ENCODE measurements around the gene ADGRG1.
"Not testable (repeated sequence)": the region's sequence is repeated elsewhere in the genome, so short reads cannot be mapped to it uniquely, and the experiment has no call there.

ADGRG1 gene

GRCh38 chr16:57669476-57670162 is 41.2 kb downstream of the ADGRG1 start:
- no peak for DNase-seq

- DNase-seq, result no peak
These were observed 41.8 kb downstream of the ADGRG1 start for GRCh38 chr16:57670196-57670595.

DNA sequence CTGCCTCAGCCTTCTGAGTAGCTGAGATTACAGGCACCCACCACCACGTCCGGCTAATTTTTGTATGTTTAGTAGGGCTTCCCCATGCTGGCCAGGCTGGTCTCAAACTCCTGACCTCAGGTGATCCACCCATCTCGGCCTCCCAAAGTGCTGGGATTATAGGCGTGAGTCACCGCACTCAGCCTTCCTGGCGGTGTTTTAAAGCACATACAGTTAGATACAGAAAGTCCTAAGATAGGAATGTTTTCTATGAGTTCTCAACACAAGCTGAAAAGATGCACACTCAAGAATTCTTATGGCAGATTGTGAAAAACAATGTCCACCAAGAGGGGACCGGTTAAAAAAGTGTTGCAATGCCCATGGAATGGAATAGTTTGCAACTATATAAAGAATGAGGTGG is 43.0 kb downstream of the ADGRG1 start:
- DNase-seq, result not testable (repeated sequence)

GRCh38 chr16:57672416-57672815 is 44.0 kb downstream of the ADGRG1 start:
- DNase-seq, result no peak

DNA sequence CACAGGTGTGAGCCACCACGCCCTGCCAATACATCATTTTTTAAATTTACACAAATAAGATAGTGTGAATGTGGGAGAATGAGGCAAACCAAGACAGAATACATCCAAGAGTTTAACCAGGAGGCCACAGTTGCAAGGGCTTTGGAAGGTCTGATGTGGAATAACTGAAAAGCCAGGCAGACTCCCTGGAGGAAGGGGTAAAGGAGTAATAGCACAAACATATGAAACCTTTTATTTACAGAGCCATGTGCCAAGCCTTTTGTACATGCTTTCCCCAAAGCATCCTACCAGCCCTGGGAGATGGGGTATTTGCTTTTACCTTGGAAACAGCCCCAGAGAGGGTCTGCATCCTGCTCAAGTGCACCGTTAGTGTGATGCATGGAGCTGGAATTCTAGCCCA is 44.4 kb downstream of the ADGRG1 start:
- DNase-seq, result no peak

- DNase-seq, result no peak
These were observed 47.5 kb downstream of the ADGRG1 start for GRCh38 chr16:57675741-57676551.

GRCh38 chr16:57676553-57677085 is 48.2 kb downstream of the ADGRG1 start:
- no peak for DNase-seq

- no peak for DNase-seq
These were observed 49.4 kb downstream of the ADGRG1 start for GRCh38 chr16:57677622-57678369.

- DNase-seq, result no peak
These were observed 50.6 kb downstream of the ADGRG1 start for GRCh38 chr16:57679016-57679415.

- DNase-seq, result no peak
These were observed 51.5 kb downstream of the ADGRG1 start for GRCh38 chr16:57679767-57680482.

- DNase-seq, result no peak
These were observed 52.5 kb downstream of the ADGRG1 start for GRCh38 chr16:57680842-57681375.

DNA sequence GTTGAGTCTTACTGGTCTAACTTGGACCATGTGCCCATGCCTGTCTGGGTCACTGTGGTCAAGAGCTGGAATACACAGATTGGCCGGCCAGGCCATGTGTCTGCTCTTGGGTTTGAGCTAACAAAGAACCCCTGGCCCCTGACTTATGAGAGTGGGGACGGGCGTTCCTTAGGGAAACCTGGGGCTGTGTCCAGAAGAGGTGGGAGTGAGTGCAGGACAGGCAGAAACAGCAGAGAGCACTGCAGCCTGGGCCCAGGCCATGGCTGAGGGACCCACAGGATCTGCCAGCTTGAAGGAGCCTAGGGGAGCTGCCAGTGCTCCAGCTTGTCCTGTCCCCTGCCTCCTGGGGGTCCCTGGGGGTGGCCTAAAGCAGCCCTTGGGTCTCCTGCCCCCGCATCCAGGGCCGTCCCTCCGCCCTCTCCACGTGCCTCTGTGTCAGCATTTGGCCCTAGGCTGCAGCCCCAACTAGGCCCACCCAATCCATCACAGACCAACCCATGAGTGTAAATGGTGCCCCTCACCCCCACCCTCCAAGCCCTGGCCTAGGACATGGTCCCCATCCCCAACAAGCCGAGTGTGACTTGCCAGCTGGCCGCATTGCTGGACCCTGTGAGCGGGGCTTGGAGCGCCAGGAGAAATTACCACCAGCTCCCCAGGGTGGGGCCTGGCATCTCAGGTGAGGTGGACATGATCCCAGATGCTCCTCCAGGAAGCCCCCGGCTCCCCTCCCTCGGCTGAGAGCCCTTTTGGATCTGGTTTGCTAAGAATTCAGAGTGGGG is 53.7 kb downstream of the ADGRG1 start:
- DNase-seq, result no peak

DNA sequence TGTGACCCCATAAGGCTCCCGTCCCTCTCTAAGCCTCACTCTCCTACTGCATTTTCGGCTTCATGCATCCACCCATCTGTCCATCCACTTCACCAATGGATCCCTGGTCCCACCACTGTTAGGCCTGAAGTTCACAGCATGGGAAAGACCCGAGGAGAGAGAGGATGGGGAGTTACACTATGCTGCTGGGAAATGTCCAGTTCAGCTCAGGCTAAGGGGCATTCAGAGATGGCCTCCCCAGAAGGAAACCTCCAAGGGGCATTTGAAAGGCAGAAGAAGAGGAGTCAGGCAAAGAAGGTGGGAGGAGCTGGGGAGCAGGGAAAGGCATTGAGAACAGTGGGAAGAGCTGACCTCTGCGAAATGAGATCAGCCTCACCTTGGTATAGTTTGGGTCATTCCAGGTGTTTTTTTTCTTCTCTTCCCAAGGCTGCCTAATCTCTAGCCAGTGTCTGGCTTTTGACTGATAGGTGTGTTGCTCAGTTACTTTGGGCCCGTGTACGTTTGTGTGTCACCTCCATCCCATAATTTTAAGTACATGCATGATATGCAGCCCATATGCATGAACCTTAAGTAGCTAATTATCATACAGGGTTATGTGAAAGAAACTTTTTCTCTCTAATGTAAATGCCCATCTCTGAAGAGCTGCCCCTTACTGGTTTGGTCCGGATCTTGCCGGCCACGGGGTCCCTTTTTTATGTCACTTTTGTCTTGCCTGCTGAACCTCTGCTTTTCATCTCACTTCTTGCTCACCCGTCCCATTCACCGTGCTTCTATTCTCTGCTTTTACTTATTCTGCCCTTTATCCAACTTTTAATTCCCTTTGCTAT is 54.6 kb downstream of the ADGRG1 start:
- DNase-seq, result no peak

DNA sequence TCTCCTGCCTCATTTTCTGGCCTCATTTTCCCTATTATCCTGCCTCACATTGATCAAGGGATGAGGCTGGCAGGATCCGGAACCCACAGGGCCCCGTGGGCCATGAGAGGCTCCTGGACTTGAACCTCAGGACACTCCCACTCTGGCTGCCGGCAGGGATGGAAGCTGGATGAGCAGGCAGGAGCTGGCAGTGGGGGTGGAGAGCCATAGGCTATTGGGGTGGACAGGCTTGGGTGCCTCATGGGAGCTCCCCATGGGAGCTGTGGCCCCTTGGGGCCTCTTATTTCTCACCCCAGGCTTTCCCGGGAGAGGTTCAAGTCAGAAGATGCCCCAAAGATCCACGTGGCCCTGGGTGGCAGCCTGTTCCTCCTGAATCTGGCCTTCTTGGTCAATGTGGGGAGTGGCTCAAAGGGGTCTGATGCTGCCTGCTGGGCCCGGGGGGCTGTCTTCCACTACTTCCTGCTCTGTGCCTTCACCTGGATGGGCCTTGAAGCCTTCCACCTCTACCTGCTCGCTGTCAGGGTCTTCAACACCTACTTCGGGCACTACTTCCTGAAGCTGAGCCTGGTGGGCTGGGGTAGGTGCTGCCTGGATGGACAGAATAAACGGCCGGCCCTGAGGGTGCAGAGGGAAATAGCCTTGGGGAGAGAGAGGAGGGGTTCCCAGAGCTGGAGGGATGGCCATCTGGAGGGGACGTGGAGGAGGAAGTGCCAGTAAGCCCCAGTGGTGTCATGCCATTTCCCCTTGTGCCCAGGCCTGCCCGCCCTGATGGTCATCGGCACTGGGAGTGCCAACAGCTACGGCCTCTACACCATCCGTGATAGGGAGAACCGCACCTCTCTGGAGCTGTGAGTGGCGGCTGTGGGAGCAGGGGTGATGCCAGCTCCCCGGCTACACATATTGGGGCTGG is 55.5 kb downstream of the ADGRG1 start:
- no peak for DNase-seq

- DNase-seq, result no peak
These were observed 56.4 kb downstream of the ADGRG1 start for GRCh38 chr16:57684626-57685358.

DNA sequence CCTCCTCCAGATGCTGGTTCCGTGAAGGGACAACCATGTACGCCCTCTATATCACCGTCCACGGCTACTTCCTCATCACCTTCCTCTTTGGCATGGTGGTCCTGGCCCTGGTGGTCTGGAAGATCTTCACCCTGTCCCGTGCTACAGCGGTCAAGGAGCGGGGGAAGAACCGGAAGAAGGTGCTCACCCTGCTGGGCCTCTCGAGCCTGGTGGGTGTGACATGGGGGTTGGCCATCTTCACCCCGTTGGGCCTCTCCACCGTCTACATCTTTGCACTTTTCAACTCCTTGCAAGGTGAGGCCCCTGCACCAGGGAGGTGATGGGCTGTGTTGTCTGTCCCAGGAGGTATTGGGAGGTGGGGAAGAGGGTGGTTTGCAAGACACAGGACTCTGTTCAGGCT is 57.2 kb downstream of the ADGRG1 start:
- no peak for DNase-seq

GRCh38 chr16:57686577-57686976 is 58.1 kb downstream of the ADGRG1 start:
- DNase-seq, result no peak

- no peak for DNase-seq
These were observed 59.0 kb downstream of the ADGRG1 start for GRCh38 chr16:57687363-57687929.

Data from stimulated activated CD4-positive, alpha-beta T cell treated with anti-CD3 and anti-CD28 coated beads, Interleukin-4, amount 100 ng/mL, for 24 hours (primary cell).